HFF-Myc (cell line): Measurements from ENCODE around the gene TGM2.

ENCODE experiments used
- DNase-seq: peaks from one replicate; pipeline ENCODE4 v3.0.0-alpha.2; 2011; ENCODE audit warnings: low read depth; ENCODE audit errors: extremely low read depth
- H3K4me3 ChIP-seq: replicated peaks from 2 replicates; pipeline ENCODE4 v1.5.1; 2011; ENCODE audit warnings: low read depth, mild to moderate bottlenecking, control low read depth, low read length
- TF ChIP-seq, protein P1 (sequence below): IDR thresholded peaks from 2 replicates; pipeline ENCODE4 v1.5.1; 2012; ENCODE audit warnings: mild to moderate bottlenecking, low read depth, low read length, control low read depth; ENCODE audit errors: missing control alignments

Gene TGM2

DNA sequence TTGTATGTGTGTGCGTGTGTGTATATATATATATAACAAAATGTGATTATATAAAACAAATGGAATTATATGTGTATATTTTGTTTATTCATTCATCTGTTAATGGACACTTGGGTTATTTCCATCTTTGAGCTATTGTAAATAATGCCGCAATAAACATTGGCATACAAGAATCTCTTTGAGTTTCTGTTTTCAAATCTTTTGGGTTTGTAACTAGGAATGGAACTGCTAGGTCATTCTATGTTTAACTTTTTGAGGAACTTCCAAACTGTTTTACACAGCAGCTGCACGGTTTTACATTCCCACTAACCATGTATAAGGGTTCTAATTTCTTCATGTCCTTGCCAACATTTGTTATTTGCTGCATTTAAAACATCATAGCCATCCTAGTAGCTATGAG lies 39.9 kb upstream of the TGM2 start:
- H3K4me3 ChIP-seq = no peak overlapping the region
- TF ChIP-seq, protein P1, sequence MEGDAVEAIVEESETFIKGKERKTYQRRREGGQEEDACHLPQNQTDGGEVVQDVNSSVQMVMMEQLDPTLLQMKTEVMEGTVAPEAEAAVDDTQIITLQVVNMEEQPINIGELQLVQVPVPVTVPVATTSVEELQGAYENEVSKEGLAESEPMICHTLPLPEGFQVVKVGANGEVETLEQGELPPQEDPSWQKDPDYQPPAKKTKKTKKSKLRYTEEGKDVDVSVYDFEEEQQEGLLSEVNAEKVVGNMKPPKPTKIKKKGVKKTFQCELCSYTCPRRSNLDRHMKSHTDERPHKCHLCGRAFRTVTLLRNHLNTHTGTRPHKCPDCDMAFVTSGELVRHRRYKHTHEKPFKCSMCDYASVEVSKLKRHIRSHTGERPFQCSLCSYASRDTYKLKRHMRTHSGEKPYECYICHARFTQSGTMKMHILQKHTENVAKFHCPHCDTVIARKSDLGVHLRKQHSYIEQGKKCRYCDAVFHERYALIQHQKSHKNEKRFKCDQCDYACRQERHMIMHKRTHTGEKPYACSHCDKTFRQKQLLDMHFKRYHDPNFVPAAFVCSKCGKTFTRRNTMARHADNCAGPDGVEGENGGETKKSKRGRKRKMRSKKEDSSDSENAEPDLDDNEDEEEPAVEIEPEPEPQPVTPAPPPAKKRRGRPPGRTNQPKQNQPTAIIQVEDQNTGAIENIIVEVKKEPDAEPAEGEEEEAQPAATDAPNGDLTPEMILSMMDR = no peak
- DNase-seq = no peak

DNA sequence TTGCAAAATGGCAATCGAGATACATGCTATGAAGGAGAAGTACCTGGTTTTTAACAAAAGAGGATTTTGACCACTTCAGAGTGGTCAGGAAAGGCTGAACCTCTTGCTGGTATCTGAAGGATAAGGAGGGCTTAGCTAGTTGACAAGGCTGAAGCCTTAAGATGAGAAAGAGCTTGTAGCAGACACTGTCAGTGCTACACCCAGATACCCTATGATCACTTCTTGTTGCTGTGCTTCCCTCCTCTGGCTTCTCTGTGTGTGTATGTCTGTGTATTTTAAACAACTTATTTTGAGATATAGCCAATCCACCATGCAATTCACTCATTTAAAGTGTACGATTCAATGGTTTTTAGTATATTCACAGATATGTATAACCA lies 38.9 kb upstream of the TGM2 start:
- TF ChIP-seq, protein P1 = no peak
- no peak for DNase-seq
- no peak overlapping the region for H3K4me3 ChIP-seq

DNA sequence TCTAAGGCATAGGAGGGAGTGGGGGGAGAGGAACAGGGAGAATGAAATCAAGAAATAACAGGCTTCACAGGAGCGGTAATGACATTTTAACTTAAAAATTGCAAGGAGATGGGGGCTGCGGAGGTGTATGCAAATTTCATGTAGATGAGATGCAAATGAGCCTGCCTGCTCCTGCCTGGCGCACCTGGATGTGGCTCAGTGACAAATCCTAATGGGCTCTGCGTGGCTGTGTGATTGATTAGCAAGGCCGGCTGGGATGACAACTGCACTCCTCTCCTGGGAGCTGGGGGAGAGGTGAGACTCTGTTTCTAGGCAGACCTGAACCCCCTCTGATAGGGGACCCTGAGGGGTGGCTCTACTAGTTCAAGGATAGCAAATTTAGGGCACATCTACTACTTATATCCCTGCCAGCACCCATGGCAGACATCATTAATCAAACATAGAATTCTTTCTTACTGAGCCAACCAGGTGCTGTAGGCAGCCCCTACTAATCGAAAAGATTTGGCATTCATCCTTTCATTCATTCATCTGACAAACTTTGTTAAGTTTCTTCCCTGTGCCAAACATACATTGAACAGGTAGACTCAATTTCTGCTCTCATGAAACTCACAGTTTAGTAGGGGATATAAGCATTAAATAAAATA lies 38.4 kb upstream of the TGM2 start:
- no peak for DNase-seq
- TF ChIP-seq, protein P1 = no peak
- H3K4me3 ChIP-seq = no peak overlapping the region

DNA sequence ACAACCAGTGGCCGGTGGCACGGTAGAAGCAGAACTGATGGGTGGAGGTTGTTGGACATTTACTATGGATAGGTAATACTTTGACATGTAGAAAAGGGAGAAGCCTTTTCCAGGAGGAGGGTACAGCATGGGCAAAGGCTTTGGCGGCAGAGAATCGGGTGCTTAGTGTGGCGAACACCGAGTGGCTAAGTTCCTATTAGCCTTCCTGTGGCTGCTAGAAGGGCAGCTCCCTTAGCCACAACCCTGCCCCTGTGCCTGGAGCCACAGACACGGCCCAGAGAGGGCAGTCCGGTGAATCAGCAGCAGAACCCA lies 37.9 kb upstream of the TGM2 start:
- TF ChIP-seq, protein P1 = no peak
- H3K4me3 ChIP-seq = no peak overlapping the region
- DNase-seq = no peak

DNA sequence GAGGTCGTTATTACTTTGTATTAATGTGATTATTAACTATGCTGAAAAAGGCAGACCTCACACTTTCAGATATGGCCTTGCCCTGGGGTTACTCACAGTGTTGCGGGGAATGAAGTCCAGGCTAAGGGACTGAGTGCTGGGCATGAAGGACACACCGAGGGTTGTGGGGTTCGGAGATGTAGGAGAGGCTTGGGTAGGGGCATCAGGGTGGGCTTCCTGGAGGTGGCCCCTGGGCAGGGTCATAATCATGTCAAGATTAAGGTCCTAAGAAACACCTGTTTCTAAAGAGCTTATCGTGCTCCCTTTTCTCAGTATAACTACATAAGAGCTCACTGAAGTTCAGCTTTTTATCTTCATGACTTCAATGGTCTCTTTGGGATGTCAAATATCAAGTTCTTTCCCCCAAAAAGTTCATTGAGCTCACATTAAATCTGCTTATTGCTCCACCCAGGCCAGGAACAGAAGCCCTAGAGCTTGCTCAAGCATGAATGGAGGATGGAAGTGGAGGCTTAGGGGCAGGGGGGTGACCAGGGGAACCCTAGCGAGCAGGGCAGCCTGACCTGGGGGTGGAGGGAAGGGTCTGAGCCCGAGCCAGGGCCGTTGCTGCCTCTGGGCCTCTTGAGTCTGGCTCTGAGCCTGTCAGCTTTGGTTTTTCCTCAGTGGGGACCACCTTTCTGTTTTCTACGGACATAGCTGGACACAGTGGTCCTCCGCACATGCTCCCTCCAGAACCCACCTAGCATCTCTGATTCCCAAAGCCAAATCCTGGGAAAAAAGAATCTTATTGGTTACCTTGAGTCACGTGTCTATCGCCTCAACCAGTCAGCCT lies 37.3 kb upstream of the TGM2 start:
- no peak overlapping the region for H3K4me3 ChIP-seq
- TF ChIP-seq, protein P1 = no peak
- DNase-seq = no peak

DNA sequence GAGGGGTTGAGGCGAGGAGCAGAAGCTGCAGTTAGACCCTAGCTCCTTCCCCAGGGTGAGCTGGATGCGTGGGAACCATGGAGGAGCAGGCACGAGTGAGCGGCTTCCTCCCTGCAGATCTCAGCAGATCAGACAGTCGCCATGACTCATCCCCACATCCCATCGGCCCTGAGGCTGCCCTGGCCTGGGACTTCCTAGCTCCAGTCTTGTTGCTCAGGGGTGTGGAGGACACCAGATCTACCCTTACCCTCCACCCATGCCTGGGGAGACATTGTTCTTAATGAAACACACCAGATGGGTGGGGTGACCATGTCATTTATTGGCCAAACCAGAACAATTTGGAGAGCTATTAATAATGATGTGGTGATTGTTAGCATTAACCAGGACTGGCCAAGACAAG lies 36.3 kb upstream of the TGM2 start:
- DNase-seq = peak; percentile 36
- H3K4me3 ChIP-seq = no peak overlapping the region
- TF ChIP-seq, protein P1 = no peak
